Heart left ventricle (tissue), 13 donors: ENCODE measurements around the gene MRPL11.
"Not testable (repeated sequence)": the region's sequence is repeated elsewhere in the genome, so short reads cannot be mapped to it uniquely, and the experiment has no call there.

Experiments
- POLR2A ChIP-seq, 2 donors: fragments of 450-650 bp; IDR thresholded peaks; one replicate each; pipeline ENCODE4 v1.6.1; 2017; ENCODE audit warnings: antibody characterized with exemption in 2 of 2, mild to moderate bottlenecking in 2 of 2, moderate library complexity in 2 of 2
- TF ChIP-seq, protein P1 (sequence below), 12 donors: fragments of 200-600 bp; sonication (generic) in 4 of 12; IDR thresholded peaks; one replicate each; pipeline versions ENCODE4 v1.5.0 to v1.8.0; 2018 to 2022; ENCODE audit warnings: antibody characterized with exemption in 12 of 12, mild to moderate bottlenecking in 5 of 12
- donor health status: ischemic (EF 13 %, LVEDD 7.1; RV severe dilation, severe dysfunction).
- donor health status: DM: no; HTN: yes; CAD: no.
- donor health status: DM: no; HTN: no; CAD: no.
- donor health status: ischemic (EF 25% LVEDD 6.9; RV normal size, moderate dysfunction).
- donor health status: ischemic (EF 25% LVEDD 5.7; RV mildly dilated, moderate dysfunction).
- donor health status: ischemic (EF 35%, LVEDD 5.7; RV mildly dilated, moderate dysfunction).
- donor health status: nonischemic (EF 11% LVEDD 7.7; RV severe dilation, severe dysfunction).
- donor health status: DM: yes; HTN: yes; CAD: no.
- donor health status: PGD.
- donor health status: ischemic (EF 29% LVEDD 5.4; RV normal size, mild dysfunction).
- donor health status: nonischemic (EF 23%, LVEDD 6.1; RV moderate dilation, normal function).

DNA sequence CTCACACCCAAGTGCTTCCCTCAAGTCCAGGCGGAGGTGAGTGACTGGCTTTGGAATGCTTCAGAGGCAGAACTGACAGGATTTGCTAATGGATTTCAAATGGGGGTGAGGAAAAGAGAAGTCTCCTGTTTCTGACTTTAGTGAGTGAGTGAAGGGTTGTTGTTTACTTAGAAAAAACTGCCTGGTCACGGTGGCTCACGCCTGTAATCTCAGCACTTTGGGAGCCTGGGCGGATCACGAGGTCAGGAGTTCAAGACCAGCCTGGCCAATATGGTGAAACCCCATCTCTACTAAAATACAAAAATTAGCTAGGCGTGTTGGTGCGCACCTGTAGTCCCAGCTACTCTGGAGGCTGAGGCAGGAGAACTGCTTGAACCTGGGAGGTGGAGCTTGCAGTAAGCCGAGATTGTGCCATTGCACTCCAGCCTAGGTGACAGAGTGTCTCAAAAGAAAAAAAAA is 6.7 kb downstream of the MRPL11 start:
- TF ChIP-seq, protein P1, sequence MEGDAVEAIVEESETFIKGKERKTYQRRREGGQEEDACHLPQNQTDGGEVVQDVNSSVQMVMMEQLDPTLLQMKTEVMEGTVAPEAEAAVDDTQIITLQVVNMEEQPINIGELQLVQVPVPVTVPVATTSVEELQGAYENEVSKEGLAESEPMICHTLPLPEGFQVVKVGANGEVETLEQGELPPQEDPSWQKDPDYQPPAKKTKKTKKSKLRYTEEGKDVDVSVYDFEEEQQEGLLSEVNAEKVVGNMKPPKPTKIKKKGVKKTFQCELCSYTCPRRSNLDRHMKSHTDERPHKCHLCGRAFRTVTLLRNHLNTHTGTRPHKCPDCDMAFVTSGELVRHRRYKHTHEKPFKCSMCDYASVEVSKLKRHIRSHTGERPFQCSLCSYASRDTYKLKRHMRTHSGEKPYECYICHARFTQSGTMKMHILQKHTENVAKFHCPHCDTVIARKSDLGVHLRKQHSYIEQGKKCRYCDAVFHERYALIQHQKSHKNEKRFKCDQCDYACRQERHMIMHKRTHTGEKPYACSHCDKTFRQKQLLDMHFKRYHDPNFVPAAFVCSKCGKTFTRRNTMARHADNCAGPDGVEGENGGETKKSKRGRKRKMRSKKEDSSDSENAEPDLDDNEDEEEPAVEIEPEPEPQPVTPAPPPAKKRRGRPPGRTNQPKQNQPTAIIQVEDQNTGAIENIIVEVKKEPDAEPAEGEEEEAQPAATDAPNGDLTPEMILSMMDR (IDR thresholded peaks at IDR 0.05), result not testable (repeated sequence)
- not testable (repeated sequence) for TF ChIP-seq POLR2A (IDR thresholded peaks at IDR 0.05)
